ENCODE measurements around the gene PPIB. TPM values are rescaled to one million over a fixed set of nuclear protein-coding genes. Genes with fewer than 3 reads are reported as not detected.

Gene PPIB
- 769 to 846 TPM (median 772 TPM) in 5 replicates for total RNA-seq (2022; extraction: Qiagen RNA extraction; ENCODE audit: low read depth)

DNA sequence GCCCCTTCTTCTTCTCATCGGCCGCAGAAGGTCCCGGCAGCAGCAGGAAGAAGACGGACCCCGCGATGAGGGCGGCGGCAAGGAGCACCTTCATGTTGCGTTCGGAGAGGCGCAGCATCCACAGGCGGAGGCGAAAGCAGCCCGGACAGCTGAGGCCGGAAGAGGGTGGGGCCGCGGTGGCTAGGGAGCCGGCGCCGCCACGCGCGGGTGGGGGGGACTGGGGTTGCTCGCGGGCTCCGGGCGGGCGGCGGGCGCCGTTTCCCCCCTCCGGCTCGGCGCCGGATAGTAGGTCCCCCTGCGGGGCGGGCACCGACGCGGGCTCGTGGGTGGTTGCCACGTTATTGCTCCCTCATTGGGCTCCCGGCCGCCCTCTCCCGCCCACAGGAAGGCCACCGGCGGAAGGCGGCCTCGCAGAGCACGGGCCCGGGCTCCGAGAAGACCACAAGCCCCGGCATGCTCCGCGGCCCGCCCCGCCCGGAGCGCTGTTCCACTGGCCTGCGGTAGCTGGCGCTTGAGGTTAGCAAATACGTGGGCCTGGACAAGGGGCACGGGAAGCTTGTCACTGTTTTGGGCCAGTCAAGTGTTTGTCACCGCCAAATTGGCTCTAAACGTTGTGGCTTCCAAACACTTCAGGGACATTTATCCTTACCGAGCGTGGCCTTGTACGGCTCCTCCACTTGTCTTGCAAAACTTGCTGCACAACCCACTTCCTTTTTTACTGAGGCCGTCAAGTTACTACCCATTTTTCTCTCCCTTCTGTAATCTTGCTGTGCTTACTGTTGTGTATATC, at the start of gene PPIB:
Gene PPIB, minus strand, starts transcription at position 154 of the 790 bp plus-strand sequence. Its CDS starts 36 bp downstream, at position 118.

DNA sequence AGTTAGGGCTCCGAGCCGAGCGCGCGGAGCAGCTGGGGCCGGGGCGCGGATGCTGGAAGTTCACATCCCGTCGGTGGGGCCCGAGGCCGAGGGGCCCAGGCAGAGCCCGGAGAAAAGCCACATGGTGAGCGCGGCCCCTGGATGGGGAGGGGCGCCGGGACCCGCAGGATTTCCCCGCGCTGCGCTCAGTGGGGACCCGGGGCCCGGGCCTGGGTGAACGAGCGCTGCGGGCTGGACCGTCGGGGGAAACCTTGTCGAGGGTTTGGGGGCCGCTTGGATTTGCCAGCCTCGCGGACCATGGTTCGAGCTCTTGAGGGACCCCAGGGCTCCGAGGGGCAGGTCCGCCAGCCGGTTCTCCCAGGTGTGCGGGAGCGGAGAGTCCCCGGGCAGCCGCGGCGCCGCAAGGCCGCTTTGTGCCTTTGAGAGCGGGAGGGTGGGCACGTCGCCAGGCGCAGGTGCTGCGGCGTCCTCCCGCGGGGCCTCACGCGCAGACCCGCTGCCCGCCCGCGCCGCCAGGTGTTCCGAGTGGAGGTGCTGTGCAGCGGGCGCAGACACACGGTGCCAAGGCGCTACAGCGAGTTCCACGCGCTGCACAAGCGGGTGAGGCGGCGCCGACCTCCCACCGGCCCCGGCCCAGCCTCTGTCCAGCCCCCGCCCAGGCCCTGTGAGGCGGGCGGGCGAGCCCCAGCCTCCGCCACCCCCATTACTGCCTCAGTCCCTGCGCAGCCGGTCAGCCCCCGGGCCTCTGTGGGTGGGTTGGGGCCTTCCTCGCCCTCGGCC, 10.9 kb downstream of the PPIB start, which contains the start of gene SNX22:
Gene SNX22, plus strand, starts transcription at position 5 of the 780 bp plus-strand sequence. Its CDS starts 45 bp downstream, at position 50.

Other genes starting within 250 kb of the PPIB start
- gene DAPK2, start 116.5 kb downstream of the PPIB start, total RNA-seq (2022; extraction: Qiagen RNA extraction; ENCODE audit: low read depth) = 2.8 to 4.9 TPM (median 4.2 TPM) in 5 replicates
- 107 to 171 TPM (median 111 TPM) in 5 replicates for gene CIAO2A, start 69.2 kb downstream of the PPIB start, total RNA-seq (2022; extraction: Qiagen RNA extraction; ENCODE audit: low read depth)
- gene SNX1, start 67.0 kb downstream of the PPIB start, total RNA-seq (2022; extraction: Qiagen RNA extraction; ENCODE audit: low read depth) = 69.9 to 80.7 TPM (median 75.9 TPM) in 5 replicates
- gene SNX22, start 11.3 kb downstream of the PPIB start, total RNA-seq (2022; extraction: Qiagen RNA extraction; ENCODE audit: low read depth) = 0.59 to 1.1 TPM (median 0.78 TPM) in 5 replicates
- 13.8 to 20.3 TPM (median 16.1 TPM) in 5 replicates for gene CSNK1G1, start 193.2 kb upstream of the PPIB start, total RNA-seq (2022; extraction: Qiagen RNA extraction; ENCODE audit: low read depth)
- gene PCLAF, start 218.4 kb upstream of the PPIB start, total RNA-seq (2022; extraction: Qiagen RNA extraction; ENCODE audit: low read depth) = 110 to 249 TPM (median 145 TPM) in 5 replicates
- gene TRIP4, start 224.8 kb upstream of the PPIB start, total RNA-seq (2022; extraction: Qiagen RNA extraction; ENCODE audit: low read depth) = 24.4 to 36.1 TPM (median 26.6 TPM) in 5 replicates